GM19193 (cell line): ENCODE data around the gene ZFAND6.

Source experiments
- POLR2A ChIP-seq: IDR thresholded peaks from 4 replicates; pipeline ENCODE4 v1.6.1; 2011; ENCODE audit not compliant: insufficient read depth, insufficient read length; ENCODE audit errors: extremely low read depth

Gene ZFAND6

DNA sequence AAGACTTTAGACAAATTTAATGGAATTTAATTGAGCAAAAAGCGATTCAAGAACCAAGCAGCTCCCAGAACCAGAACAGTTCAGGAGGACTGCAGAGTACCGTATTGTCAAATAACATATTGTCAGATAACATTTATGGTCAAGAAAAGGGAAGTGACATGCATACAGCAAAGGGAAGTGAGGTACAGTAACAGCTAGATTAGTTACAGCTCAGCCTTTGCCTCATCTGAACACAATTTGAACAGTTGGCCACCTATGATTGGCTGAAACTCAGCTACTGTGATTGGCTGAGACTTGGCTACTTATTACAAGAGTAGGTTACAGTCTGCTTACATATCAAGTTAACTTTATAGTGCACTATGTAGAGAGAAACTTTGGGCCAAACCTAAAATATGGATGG lies 21.9 kb downstream of the ZFAND6 start:
- TF ChIP-seq POLR2A, result no peak

DNA sequence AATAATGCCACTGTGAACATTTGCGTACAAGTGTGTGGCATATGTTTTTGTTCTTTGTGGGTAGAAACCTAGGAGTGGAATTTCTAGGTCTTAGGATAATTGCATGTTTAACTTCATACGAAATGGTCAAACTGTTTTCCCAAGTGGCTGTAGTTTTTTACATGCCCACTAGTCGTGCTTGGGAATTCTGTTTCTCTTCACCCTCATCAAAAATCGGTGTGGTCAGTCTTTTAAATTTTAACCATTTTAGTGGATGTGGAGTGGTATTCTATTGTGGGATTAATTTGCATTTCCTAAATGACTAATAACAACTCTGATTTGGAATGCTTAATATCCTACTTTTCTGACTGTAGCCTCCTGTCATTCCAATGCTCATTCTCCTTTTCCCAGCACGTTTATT lies 27.6 kb downstream of the ZFAND6 start:
- no peak for TF ChIP-seq POLR2A

DNA sequence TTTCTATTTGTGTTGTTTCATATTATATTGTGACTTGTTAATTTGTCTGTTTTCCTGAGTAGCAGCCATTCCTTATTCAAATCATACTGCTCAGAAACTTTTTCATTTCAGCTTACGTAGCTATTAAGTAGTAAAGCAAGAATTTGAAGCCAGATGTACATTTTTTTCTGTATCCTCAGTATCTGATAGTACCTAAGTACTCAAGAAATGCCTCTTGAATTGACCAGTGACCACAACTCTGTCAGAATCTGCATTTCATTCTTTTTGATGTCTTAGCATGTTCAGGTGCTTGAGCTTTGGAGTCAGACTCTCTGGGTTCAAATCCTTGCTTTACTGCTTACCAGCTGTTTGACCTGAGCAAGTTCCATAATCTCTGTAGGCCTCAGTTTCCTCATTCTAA lies 30.6 kb downstream of the ZFAND6 start:
- no peak for TF ChIP-seq POLR2A

DNA sequence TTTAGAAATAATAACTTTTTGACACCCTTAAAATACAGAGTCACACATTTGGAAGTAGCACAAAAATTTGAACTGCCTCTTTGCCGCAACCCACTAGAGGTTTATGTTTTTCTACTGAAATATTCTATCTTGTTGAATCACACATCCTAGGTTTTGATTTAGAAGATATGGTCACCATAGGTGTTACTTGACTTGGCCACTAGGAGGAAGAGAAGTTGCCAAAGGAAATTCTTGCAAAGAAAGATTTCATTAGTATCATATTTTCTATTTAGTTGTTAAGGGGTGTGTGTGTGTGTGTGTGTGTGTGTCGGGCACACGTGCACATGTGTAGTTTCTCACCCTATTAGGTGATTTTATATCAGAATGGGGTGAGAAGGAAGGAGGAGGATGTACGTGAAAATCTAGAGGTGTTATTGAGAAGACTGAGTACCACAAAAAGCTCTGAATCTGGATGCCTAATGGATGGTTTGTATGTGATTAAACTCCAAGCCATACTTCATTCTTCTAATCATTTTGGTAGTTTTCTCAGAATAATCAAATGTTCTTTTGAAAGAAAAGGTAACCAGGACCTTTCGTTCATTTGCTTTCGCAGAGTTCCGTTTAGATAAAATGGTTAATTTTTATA lies 31.5 kb downstream of the ZFAND6 start:
- TF ChIP-seq POLR2A, result no peak

DNA sequence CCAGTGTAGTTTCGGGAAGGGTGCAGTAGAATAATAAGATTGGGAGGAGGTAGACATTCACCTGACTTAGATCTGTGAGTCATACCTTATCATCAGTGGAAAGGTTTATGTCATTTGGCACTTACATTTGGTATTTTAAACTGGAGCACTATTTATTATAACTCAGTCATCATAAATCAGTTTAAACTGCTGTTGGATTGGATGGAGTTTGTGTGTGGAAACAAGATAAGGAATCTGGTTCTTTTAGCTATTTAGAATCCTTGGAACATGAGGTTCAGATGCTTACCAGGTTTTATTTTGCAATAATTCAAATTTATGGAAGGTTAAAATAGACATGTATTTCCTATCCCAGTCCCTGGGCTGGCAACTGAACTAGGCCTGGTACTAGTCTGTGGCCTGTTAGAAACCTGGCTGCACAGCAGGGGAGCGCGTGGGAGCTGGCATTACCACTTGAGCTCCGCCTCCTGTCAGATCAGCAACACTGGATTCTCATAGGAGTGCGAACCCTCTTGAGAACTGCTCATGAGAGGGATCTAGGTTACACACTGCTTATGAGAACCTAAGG lies 34.5 kb downstream of the ZFAND6 start:
- TF ChIP-seq POLR2A, result no peak

DNA sequence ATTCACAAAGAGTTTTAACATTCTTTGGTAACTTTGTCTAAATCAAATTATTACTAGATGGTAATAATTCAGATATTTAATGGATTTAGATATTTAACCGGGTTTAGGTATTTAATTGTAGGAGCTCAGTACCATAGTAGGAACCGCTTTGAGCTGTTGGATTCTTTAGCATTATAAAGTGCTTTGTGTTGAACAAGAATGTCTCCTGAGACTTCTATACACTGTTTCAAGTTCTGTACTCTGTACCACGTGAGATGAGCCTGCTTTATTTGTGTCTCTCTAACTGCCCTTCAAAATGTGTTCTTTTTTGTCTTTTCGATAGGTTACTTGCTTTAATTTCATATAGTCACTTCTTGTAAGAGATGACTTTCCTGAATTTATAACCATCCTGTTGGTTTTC lies 36.0 kb downstream of the ZFAND6 start:
- TF ChIP-seq POLR2A, result no peak

DNA sequence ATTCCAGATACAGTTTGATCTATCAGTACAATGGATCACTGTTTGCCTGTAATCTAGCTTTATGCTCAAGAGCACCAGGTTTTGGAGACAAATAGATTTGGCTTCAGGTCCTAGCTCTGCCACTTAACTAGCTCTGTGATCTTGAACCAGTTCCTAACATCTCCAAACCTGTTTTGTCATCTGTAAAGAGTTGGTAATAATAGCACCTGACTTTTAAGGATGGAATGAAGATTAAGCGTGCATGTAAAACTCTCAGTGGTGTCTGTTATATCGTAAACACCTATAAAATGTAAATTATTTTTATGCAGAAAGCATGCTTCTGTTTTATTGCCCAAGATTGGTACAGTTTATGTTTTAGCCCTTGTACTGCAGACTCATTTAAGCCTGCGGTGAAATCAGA lies 36.5 kb downstream of the ZFAND6 start:
- no peak for TF ChIP-seq POLR2A

DNA sequence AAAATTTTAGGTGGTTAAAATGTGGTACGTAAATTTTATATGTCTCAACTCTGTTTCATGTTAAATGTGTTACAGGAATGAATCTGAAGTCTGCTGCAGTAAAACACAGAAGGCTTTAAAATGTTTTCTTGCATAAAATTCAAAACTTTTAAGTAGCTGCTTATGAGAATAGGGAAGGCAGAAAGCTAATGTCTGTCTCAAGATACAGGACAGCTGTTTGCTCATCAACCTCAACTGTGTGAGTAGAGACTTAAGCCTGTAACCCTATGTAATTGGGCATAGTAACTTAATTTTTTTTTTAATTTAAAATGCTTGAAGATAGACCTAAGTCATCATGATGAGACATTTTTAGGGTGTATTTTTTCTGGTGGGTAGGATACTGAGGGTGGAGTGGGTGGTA lies 38.9 kb downstream of the ZFAND6 start:
- no peak for TF ChIP-seq POLR2A

DNA sequence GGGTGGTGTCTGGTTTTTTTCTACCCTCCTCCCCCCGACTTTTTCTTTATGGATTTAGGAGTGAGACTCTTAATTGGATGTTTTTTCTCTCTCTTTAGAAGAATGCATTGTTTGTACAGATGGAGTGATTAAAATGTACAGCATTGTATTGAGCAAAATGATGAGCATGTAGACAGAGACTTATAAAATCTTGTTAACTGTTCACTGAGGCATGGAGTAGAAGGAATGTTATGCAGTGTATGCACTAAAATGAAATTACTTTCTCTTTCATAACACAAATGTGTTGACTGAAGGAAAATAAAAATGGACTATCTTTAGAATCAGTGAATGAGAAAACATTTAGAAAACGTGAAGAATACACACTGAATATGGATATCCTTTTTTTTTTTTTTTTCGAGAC lies 39.8 kb downstream of the ZFAND6 start:
- TF ChIP-seq POLR2A, result no peak

DNA sequence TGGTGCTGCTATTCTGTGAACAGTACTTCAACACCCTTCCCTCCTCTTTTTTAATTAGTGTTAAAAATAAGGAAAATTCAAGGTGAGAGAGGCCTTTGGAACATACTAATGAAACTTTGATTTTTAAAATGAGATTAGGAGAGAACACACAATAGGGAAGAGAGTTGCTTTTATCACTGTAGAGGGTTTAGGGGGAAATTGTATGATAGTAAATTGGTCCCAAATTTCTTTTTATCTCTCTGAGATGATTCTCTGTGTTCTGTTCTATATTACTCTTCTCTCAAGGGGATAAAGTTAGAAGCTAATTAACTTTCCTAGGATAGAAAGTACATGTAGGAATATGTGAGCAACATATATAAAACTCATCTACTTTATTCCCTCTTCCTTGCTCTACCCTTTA lies 40.8 kb downstream of the ZFAND6 start:
- TF ChIP-seq POLR2A, result no peak

DNA sequence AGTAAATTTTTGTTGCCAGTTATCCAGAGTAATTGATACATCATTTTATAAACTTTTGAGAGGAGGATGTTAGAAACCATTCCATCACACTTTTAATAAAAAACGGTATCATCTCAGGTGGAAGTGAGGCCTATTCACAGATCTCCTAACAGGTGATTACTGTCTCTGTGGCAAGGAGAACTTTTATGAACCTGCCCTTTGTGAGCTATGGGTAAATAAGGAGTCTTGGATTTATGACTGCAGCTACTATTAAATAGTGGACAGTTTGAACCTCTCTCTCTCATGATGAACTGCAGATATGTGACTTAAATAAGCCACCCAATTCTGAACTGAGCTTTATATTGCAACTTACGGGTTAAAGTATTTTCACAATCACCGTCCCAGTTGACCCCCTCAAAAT lies 45.7 kb downstream of the ZFAND6 start:
- no peak for TF ChIP-seq POLR2A

DNA sequence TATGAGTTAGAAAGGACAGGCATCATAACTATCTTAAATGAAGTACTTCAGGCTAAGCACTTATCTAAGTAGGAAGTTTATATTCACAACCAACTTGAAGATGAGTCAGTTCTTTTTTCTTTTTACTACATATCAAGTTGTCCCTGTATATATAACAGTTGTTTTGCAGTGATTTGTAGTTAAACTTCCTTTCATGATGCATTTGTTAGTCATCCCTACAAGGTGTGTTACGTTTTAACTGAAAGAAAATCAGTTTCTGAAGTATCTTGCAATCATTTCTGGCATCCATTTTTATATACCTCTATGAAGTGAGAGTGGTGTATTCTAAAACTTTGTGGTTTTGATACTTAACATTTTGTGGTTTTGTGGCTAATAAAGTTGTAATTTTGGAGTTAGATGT lies 46.1 kb downstream of the ZFAND6 start:
- no peak for TF ChIP-seq POLR2A

DNA sequence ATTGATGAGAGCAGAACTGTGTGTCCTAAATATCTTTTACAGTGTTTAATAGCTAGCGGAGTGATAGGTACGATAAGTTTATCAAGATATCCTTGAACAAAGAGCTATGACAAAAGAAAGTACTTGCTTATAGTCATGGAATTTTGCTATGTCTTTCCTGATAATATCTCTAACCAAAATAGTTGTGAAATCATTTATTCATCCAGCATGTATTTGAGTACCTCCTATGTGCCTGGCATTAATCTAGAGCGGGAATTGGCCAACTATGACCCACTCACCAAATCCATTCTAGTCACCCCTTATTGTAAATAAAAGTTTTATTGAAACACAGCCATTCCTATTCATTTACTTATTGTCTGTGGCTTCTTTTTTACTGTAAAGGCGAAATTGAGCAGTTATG lies 46.6 kb downstream of the ZFAND6 start:
- no peak for TF ChIP-seq POLR2A

DNA sequence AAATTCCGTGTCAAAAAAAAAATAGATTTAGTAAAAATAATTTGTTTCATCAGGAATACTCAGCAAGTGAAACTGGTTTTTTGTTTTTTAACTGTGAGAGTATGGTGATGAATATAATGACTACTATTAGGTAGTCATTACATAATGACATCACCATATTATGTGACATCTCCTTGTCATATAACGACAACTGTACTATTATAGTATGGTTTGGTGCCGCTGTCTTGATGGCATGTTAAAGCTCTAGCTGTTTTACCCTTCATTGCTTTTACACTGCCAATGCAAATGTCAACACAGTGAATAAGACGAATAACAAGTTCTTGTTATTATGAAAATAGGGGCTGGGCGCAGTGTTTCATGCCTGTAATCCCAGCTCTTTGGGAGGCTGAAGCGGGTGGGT lies 47.7 kb downstream of the ZFAND6 start:
- no peak for TF ChIP-seq POLR2A

DNA sequence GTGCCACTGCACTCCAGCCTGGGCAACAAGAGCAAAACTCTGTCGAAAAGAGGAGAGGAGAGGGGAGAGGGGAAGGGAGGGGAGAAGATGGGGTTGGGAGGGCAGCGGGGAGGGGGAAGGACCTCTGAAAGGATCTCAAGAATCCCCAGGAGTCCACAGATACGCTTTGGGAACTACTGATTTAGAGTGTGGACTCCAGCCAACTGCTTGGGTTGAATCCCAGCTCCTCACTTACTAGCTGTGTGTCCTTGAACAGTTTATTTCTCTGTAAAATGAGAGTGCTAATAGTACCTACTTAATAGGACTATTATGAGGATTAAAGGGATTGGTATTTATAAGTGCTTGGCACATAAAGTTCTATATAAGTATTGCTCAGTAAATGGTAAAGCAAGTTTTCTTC lies 48.3 kb downstream of the ZFAND6 start:
- no peak for TF ChIP-seq POLR2A

DNA sequence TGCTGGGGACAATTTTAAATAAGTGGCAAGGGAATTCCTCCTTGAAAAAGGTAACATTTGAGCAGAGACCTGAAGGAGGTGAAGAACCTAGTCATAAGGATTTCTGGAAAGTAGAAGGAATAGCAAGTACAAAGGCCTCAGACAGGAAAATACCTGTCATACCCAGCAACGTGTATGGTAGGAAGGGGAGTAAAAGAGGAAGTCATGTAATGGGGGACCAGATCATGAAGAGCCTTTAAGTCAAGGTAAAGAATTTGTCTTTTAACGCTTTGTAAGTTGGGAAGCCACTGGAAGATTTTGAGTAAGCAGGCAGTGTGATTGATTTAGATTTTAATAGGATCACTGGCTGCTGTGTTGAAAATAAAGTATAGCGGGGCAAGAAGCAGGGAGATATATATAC lies 49.9 kb downstream of the ZFAND6 start:
- no peak for TF ChIP-seq POLR2A

DNA sequence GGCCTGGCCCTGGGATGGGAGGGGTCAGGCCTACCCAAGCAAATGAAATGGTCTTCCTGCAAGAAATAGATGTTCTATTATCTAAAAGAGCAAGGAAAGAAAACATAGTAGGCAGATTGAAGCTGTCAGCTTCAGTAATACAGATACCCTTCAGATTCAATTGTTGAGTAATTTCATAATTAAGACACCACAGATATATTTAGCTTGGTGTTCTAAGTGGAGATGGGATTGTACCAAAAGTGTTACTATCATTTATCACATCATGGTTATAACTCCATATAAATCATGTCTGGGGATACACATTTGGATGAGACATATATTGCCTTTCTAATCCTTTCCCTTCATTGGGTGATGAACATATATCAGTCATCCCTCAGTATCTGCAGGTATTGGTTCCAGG lies 51.4 kb downstream of the ZFAND6 start:
- TF ChIP-seq POLR2A, result no peak
